K562 (cell line): ENCODE results near the gene COASY. TPM values are rescaled to one million over a fixed set of nuclear protein-coding genes. Genes with fewer than 3 reads are reported as not detected.

Experiments
- AFF4 ChIP-seq: sonication (generic); formaldehyde crosslinking; IDR thresholded peaks from 2 replicates; pipeline ENCODE4 v1.8.0; 2023; ENCODE audit warnings: mild to moderate bottlenecking, missing genetic modification reagents
- CREM ChIP-seq: IDR thresholded peaks from 2 replicates; pipeline ENCODE4 v1.6.1; 2014; ENCODE audit warnings: antibody characterized with exemption, low read depth
- E2F6 ChIP-seq, 2 experiments: IDR thresholded peaks; 2 replicates each; pipeline ENCODE4 v1.6.1; 2011; ENCODE audit warnings: borderline replicate concordance in 1 of 2, control low read depth in 1 of 2, low read depth in 1 of 2, low read length in 1 of 2, mild to moderate bottlenecking in 1 of 2, mixed read lengths in 1 of 2, moderate library complexity in 1 of 2; ENCODE audit not compliant: insufficient read depth in 1 of 2, insufficient read length in 1 of 2, poor library complexity in 1 of 2, severe bottlenecking in 1 of 2; ENCODE audit errors: extremely low read depth in 1 of 2
- E2F8 ChIP-seq: fragments of 450-650 bp; IDR thresholded peaks from 2 replicates; pipeline ENCODE4 v1.7.1; 2018; ENCODE audit warnings: mild to moderate bottlenecking, low read depth; ENCODE audit not compliant: partially characterized antibody
- ETV6 ChIP-seq, 3 experiments: fragments of 150-350 bp in 1 of 3; sonication (generic) in 1 of 3; formaldehyde crosslinking in 1 of 3; IDR thresholded peaks; 2 replicates each; pipeline versions ENCODE4 v1.6.1 to v1.8.0; 2014 to 2022; ENCODE audit warnings: borderline replicate concordance in 2 of 3, low read depth in 2 of 3, antibody characterized with exemption in 1 of 3, low read length in 1 of 3, mild to moderate bottlenecking in 1 of 3, missing genetic modification reagents in 1 of 3
- HDGF ChIP-seq: fragments of 450-650 bp; IDR thresholded peaks from 2 replicates; pipeline ENCODE4 v1.6.1; 2016
- MBD2 ChIP-seq: sonication (generic); IDR thresholded peaks from 2 replicates; pipeline ENCODE4 v1.6.1; 2016; ENCODE audit warnings: low read depth, borderline replicate concordance
- MCM5 ChIP-seq: fragments of 450-650 bp; IDR thresholded peaks from 2 replicates; pipeline ENCODE4 v1.6.1; 2016; ENCODE audit warnings: low read depth
- MTA2 ChIP-seq: fragments of 450-650 bp; IDR thresholded peaks from 2 replicates; pipeline ENCODE4 v1.6.1; 2016; ENCODE audit warnings: low read depth
- NCOR1 ChIP-seq: fragments of 450-650 bp; IDR thresholded peaks from 2 replicates; pipeline ENCODE4 v1.6.1; 2016; ENCODE audit warnings: mild to moderate bottlenecking, moderate library complexity
- NFIC ChIP-seq: fragments of 450-650 bp; IDR thresholded peaks from 2 replicates; pipeline ENCODE4 v1.6.1; 2017; ENCODE audit warnings: mild to moderate bottlenecking, inconsistent platforms
- SMAD1 ChIP-seq: fragments of 150-350 bp; IDR thresholded peaks from 2 replicates; pipeline ENCODE4 v1.6.1; 2014; ENCODE audit warnings: low read length, low read depth; ENCODE audit not compliant: partially characterized antibody
- TCFL5 ChIP-seq: fragments of 250-450 bp; sonication (Bioruptor Pico); conservative IDR thresholded peaks from 2 replicates; pipeline ENCODE4 v1.6.1; 2021; ENCODE audit warnings: mild to moderate bottlenecking, moderate library complexity, matching md5 sums
- ZNF143 ChIP-seq: sonication (generic); formaldehyde crosslinking; IDR thresholded peaks from 2 replicates; pipeline ENCODE4 v1.9.0; 2022; ENCODE audit warnings: mild to moderate bottlenecking, missing genetic modification reagents
- ZNF408 ChIP-seq: fragments of 250-450 bp; sonication (Bioruptor Pico); IDR thresholded peaks from 2 replicates; pipeline ENCODE4 v1.4.0; 2020; ENCODE audit warnings: low read depth, mild to moderate bottlenecking, moderate library complexity
- ZNF445 ChIP-seq: fragments of 250-450 bp; sonication (Bioruptor Pico); IDR thresholded peaks from 2 replicates; pipeline ENCODE4 v1.4.0; 2020; ENCODE audit warnings: low read depth, mild to moderate bottlenecking, moderate library complexity
- ZNF449 ChIP-seq: fragments of 250-450 bp; sonication (Bioruptor Pico); IDR thresholded peaks from 2 replicates; pipeline ENCODE4 v1.8.0; 2022; ENCODE audit warnings: moderate library complexity, mild to moderate bottlenecking, inconsistent platforms
- ZNF766 ChIP-seq: fragments of 200-800 bp; sonication (Bioruptor generic); conservative IDR thresholded peaks from 2 replicates; pipeline ENCODE4 v1.6.1; 2016; ENCODE audit warnings: missing genetic modification characterization, missing compliant biosample characterization
- ZNF77 ChIP-seq: fragments of 250-450 bp; sonication (Bioruptor Pico); IDR thresholded peaks from 2 replicates; pipeline ENCODE4 v1.5.0; 2020
- polyA plus RNA-seq, 8 experiments: library from polyadenylated mRNA; depleted of rRNA in 4 of 8; stranded (reverse) in 5 of 8; unstranded in 3 of 8; fragments of >200 nt; fragmentation: Nextera tagmentation in 2 of 8; fragmentation: Illumina TruSeq in 1 of 8; extraction: Ambion mirVana in 2 of 8; extraction: Trizol in 1 of 8; gene quantifications; 2 replicates each; pipeline versions ENCODE4 v1.2.1 to v1.2.3, GENCODE V29; 2011 to 2014; ENCODE audit warnings: inconsistent platforms in 1 of 8, missing spikeins in 1 of 8
- total RNA-seq, 7 experiments: library from RNA; depleted of rRNA in 6 of 7; stranded (reverse); fragments of >200 nt in 6 of 7; fragmentation: Illumina TruSeq in 2 of 7; extraction: Trizol in 2 of 7; gene quantifications; 2 replicates each; pipeline versions ENCODE4 v1.2.1 to v1.2.3, GENCODE V29; 2011 to 2021; ENCODE audit warnings: low replicate concordance in 1 of 7

Gene COASY
- total and polyA plus RNA-seq, 9 of the 15 experiments (the other 6 are each of a cell fraction or from before 2014, with no cell fraction given) = 25.4 to 175 (median 62.3) TPM

- TF ChIP-seq AFF4 (no peak), MCM5 (no peak), ZNF77 (CRISPR knock-in tag) (no peak), NFIC (peak; percentile 99), E2F8 (no peak), CREM (no peak; the same call in 1 of the 2 replicates), ZNF408 (CRISPR knock-in tag) (no peak), ZNF449 (CRISPR knock-in tag) (no peak), SMAD1 (peak; percentile 76), ETV6 (IDR thresholded peaks at IDR 0.05; ENCODE audit: borderline replicate concordance in 1 of 2, low read depth in 2 of 2, low read length in 1 of 2) (no peak), ETV6 (CRISPR knock-in tag; IDR thresholded peaks at IDR 0.05; ENCODE audit: borderline replicate concordance) (no peak), TCFL5 (CRISPR knock-in tag) (no peak), E2F6 (IDR thresholded peaks at IDR 0.05; ENCODE audit: borderline replicate concordance in 1 of 2, extremely low read depth in 1 of 2, insufficient read depth in 1 of 2, insufficient read length in 1 of 2, low read depth in 1 of 2, low read length in 1 of 2, poor library complexity in 1 of 2, severe bottlenecking in 1 of 2) (peak; percentile 25 to 67), MTA2 (no peak), ZNF445 (CRISPR knock-in tag) (no peak), MBD2 (peak; percentile 39; the same call in 1 of the 2 replicates), ZNF766 (CRISPR knock-in tag) (no peak), NCOR1 (no peak), ZNF143 (no peak), HDGF (no peak)
Measured at GRCh38 chr17:42566883-42567573, 5.1 kb downstream of the COASY start, which contains the start of gene MLX (continued).
